ENCODE results near the gene CELF4.
A peak's percentile ranks its signal among the peaks of the same experiment; 100 is the strongest.

Gene CELF4

DNA sequence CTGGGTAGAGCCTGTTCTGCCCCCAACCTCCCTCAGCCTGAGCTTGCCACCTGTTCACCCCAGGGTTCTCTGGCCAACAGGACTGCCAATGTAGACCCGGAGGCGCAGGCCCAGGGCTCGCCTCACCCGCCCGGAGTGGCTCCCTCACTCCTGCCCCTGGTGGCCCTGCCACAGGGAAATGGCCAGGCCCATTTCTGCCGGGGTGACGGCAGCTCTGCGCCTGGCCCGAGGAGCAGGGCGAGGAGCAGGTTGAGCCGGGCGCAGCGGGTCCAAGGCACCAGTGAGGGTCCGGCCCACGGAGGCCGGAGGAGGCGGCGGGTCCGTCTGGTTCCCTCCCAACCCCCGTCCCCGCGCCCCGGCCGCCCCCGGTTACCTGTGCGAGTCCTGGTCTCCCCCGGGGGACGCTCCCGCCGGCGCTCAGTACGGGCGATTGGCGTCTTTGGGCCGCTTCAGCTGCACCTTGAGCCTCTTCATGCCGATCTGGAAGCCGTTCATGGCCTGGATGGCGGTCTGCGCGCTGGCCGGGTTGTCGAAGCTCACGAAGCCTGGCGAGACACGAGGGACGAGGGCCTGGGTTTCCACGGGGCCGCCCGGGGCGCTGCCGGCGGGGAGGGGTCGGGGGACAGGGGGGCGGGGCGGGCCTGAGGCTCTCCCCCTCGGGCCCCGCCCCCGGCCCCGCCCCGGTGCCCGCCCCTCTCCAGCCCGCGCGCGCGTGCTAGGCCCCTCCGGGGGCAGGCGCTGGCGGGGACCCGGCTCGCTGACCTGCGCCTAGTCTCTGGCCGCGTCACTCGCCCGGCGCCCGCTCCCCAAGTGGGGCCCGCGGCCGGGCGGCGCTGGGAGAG, 312.0 kb downstream of the CELF4 start:
- H3K27me3 ChIP-seq (ENCODE audit: control insufficient read depth, insufficient read depth, low read length) = no peaks in the 10 kb centered on the region
- peaks cover 6% of the 10 kb centered on the region for H3K4me1 ChIP-seq
- H3K27ac ChIP-seq = peak overlapping the region; percentile 47
- H3K9ac ChIP-seq = peak overlapping the region; percentile 46
- peak overlapping the region; percentile 99 for H2AFZ ChIP-seq
- no peaks in the 10 kb centered on the region for H3K9me3 ChIP-seq (ENCODE audit: control insufficient read depth, low read length)
- H3K4me3 ChIP-seq (ENCODE audit: low read depth, low read length) = peak overlapping the region; percentile 16
- TF ChIP-seq, protein P1, sequence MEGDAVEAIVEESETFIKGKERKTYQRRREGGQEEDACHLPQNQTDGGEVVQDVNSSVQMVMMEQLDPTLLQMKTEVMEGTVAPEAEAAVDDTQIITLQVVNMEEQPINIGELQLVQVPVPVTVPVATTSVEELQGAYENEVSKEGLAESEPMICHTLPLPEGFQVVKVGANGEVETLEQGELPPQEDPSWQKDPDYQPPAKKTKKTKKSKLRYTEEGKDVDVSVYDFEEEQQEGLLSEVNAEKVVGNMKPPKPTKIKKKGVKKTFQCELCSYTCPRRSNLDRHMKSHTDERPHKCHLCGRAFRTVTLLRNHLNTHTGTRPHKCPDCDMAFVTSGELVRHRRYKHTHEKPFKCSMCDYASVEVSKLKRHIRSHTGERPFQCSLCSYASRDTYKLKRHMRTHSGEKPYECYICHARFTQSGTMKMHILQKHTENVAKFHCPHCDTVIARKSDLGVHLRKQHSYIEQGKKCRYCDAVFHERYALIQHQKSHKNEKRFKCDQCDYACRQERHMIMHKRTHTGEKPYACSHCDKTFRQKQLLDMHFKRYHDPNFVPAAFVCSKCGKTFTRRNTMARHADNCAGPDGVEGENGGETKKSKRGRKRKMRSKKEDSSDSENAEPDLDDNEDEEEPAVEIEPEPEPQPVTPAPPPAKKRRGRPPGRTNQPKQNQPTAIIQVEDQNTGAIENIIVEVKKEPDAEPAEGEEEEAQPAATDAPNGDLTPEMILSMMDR (IDR thresholded peaks at IDR 0.05) = no peak
- H3K36me3 ChIP-seq (ENCODE audit: control insufficient read depth, insufficient read depth, low read length) = no peaks in the 10 kb centered on the region
- no peaks in the 10 kb centered on the region for H3K79me2 ChIP-seq
- no peak overlapping the region for H3K4me2 ChIP-seq (ENCODE audit: low read length)

DNA sequence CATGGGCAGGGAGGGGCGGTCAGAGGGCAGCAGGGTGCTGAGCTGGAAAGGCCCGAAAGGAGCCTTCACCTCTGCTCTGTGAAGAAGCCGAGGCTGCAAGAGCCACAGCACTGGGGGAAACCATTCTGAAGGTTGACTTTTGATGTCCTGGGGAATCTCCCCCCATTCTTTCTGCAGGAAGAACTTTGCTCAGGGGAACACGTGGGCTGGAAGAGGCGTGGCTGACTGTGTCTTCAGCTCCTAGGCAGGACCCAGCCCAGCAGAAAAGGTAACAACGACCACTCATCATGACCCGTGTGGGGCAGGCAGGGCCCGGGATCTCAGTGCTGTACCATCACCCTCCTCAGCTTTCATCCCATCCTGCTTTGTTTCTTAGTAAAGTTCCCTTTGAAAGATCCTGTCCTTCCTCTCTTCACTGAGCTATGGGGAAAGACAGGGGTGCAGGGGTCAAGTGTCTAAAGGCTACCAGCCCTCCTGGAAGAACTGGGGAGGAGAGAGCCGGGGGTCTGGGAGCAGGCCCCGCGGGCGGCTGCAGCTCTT, 312.7 kb downstream of the CELF4 start:
- Histone ChIP-seq H3K4me1 (peaks cover 6% of the 10 kb centered on the region), H3K27me3 (ENCODE audit: control insufficient read depth, insufficient read depth, low read length) (no peaks in the 10 kb centered on the region), H3K27ac (peak overlapping the region; percentile 22), H3K36me3 (ENCODE audit: control insufficient read depth, insufficient read depth, low read length) (no peaks in the 10 kb centered on the region), H3K9ac (peak overlapping the region; percentile 46), H2AFZ (peak overlapping the region; percentile 99), H3K4me2 (ENCODE audit: low read length) (no peak overlapping the region), H3K9me3 (ENCODE audit: control insufficient read depth, low read length) (no peaks in the 10 kb centered on the region), H3K4me3 (ENCODE audit: low read depth, low read length) (no peak overlapping the region), H3K79me2 (no peaks in the 10 kb centered on the region)
- TF ChIP-seq, protein P1 (IDR thresholded peaks at IDR 0.05) = no peak

DNA sequence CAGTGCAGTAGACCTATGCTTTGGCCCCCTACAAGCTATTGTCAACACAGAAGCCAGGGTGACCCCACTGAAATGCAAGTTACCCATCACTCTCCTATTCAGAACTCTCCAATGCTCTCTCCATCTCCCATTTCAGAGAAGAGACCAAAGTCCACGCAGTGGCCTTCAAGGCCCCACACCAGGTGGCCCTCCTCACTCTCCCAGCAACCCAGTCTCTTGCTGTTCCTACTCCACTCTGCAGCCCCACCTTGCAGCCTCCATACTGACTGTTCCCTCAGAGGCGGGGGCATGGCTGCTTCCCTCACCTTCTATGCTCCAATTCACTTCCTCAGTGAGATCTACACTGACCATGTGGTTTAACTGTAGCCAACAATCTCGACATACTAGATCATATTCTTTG, 313.3 kb downstream of the CELF4 start:
- Histone ChIP-seq H3K27ac (no peak overlapping the region), H3K4me2 (ENCODE audit: low read length) (no peak overlapping the region), H3K4me1 (peaks cover 6% of the 10 kb centered on the region), H3K9me3 (ENCODE audit: control insufficient read depth, low read length) (no peaks in the 10 kb centered on the region), H2AFZ (no peak overlapping the region), H3K27me3 (ENCODE audit: control insufficient read depth, insufficient read depth, low read length) (no peaks in the 10 kb centered on the region), H3K4me3 (ENCODE audit: low read depth, low read length) (no peak overlapping the region), H3K9ac (no peak overlapping the region), H3K79me2 (no peaks in the 10 kb centered on the region), H3K36me3 (ENCODE audit: control insufficient read depth, insufficient read depth, low read length) (no peaks in the 10 kb centered on the region)
- TF ChIP-seq, protein P1 (IDR thresholded peaks at IDR 0.05) = no peak

DNA sequence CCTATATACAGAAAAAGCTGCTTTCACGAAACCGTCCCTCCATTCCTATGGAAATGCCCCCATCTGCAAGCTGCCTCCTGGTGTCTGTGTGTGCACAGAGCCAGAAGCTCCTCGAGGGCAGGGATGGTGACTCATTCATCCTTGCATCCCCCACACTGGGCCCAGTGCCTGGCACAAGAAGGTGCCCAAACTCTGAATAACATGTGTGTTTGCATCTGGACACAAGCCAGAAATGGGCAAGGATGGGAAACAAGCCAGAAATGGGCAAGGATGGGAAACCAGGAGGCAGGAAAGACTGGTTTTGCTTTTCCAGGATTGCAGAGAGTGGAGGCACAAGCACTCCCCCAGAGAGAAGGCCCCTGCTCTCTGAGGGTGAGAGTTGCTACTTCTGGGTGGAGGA, 313.9 kb downstream of the CELF4 start:
- no peaks in the 10 kb centered on the region for H3K27me3 ChIP-seq (ENCODE audit: control insufficient read depth, insufficient read depth, low read length)
- peaks cover 6% of the 10 kb centered on the region for H3K4me1 ChIP-seq
- H3K4me3 ChIP-seq (ENCODE audit: low read depth, low read length) = no peak overlapping the region
- H3K9ac ChIP-seq = no peak overlapping the region
- H3K36me3 ChIP-seq (ENCODE audit: control insufficient read depth, insufficient read depth, low read length) = no peaks in the 10 kb centered on the region
- TF ChIP-seq, protein P1 (IDR thresholded peaks at IDR 0.05) = no peak
- H3K79me2 ChIP-seq = no peaks in the 10 kb centered on the region
- H3K27ac ChIP-seq = no peak overlapping the region
- no peak overlapping the region for H2AFZ ChIP-seq
- no peaks in the 10 kb centered on the region for H3K9me3 ChIP-seq (ENCODE audit: control insufficient read depth, low read length)
- no peak overlapping the region for H3K4me2 ChIP-seq (ENCODE audit: low read length)
